GM21381 (cell line): ENCODE data around the gene PDS5B.

Experiments used
- ATAC-seq: cut with Tn5 transposase; IDR thresholded peaks from one replicate; pipeline ENCODE4 v1.9.1; 2021; ENCODE audit warnings: mild to moderate bottlenecking, moderate library complexity; ENCODE audit not compliant: unreplicated experiment

Gene PDS5B

GRCh38 chr13:32587811-32588170, 1.5 kb downstream of the PDS5B start:
- ATAC-seq = no peak

DNA sequence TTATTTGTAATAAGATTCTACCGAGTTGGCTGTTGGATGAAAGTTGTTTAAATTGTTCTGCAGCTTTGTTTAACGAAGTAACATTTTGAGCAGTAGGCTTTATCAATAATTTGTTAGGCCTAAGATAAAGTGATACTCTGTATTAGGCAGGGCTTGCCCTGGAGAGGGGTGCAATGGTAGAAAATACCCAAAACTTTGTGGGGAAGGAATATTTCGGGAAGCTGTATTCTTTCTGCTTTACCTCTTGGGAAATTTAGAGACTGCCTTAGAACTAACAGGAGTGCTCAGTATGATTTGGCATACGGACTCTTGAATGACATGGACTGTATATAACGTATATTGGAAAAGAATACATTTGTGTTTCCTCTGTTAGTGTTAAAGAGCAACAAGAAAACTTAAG, 2.5 kb downstream of the PDS5B start:
- ATAC-seq = no peak

GRCh38 chr13:32589471-32589870, 3.2 kb downstream of the PDS5B start:
- no peak for ATAC-seq

- ATAC-seq = no peak
Observed at GRCh38 chr13:32590266-32590665, 4.0 kb downstream of the PDS5B start.

- no peak for ATAC-seq
Observed at GRCh38 chr13:32592082-32592481, 5.8 kb downstream of the PDS5B start.

DNA sequence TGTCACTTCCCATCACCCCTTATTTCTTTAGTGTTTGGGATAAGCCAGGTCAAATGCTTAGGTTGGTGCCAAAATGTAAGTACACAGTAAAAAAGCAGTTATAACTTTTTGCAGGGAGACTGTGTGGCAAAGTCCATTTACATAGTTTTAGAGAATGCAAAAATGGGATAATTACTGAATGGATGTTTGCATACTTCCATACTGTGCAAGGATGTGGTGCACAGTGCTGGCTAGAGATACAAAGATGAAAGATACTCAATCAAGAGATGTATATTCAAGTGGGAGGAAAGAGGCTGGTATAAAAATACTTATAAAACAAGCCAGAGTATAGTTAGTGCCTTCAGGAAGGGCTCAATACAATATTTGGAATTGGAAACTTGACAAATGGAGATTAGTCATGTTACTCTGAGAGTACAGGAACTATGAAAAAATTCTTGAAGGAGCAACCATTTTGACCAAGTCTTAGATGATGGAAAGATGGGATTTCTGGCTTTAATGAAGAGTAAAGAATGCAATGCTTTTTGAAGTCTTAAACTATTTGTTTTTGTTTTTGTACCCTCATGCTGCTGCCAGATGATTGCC, 8.0 kb downstream of the PDS5B start:
- no peak for ATAC-seq

DNA sequence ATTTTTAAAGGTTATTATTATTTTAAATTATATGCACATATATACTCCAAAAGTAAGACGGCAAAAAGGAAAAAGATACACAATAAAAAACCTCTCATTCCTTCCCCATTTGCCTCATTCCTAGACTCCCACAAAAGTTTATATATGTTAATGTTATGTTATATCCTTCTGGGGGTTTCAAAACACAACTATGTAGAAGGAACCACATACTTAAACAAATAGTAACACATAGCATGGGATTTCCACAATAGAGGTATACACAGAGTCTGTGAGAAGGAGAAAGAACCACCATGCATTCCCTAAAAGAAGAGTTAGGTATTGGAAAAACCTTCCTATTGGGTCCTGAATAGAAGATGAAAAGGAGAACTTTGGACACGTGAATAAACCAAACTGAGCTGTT, 9.1 kb downstream of the PDS5B start:
- ATAC-seq = no peak

DNA sequence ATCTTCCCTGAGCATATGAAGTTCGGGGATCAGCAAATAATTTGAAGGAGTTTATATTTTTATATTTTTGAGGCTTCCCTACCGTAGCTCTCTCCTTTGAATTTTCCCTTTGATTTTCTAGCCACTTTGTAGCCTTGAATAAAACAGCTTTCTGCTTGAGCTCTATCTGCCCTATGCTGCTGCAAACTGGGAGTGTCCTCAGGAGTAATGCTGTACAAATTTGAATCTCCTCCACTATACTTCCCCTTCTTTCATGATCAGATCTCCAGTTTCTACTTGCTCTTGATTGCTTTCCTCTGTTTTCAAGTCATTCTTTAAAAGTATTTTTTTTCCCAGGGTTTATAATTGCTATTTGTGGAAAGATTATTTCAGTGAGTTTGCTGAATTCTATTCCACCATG, 14.6 kb downstream of the PDS5B start:
- ATAC-seq = no peak

DNA sequence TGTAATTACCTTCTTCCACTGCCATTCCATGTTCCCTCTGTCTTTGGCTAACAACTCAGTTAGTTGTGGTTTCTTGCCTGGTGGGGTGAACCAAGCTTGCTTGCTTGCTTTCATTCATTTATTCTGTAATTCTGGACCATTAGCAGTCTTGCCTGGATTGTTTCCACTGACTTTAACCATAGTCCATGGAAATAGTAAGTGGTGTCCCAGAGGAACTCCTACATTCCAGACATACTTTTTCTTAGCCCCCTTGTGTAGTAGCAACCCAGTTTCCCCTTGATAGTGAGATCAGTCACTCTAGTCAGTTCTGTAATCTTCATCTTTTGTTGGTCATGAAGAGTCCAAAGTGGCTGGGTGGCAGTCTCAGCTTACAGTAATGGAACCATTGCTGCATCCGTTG, 23.2 kb downstream of the PDS5B start:
- no peak for ATAC-seq

DNA sequence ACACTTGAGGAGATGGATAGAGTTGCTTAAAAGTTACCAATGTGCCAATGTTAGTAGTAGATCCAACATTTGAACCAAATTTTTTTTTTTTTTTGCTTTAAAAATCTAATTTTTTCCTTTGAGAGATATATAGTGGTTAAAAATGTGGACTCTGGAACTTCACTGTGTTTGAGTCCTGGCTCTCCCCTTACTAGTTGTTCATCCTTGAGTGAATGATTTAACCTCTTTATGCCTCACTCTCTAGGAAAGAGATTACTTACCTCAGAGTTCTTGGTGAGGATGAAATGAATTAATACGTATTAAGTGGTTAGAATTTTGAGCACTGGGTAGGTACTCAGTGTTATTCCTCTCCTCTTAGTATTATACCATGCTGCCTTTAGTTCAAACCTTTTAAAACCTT, 24.3 kb downstream of the PDS5B start:
- ATAC-seq = no peak

- no peak for ATAC-seq
Observed at GRCh38 chr13:32610977-32611376, 24.7 kb downstream of the PDS5B start.

GRCh38 chr13:32616883-32617511, 30.7 kb downstream of the PDS5B start:
- no peak for ATAC-seq

GRCh38 chr13:32622827-32623226, 36.6 kb downstream of the PDS5B start:
- ATAC-seq = no peak

DNA sequence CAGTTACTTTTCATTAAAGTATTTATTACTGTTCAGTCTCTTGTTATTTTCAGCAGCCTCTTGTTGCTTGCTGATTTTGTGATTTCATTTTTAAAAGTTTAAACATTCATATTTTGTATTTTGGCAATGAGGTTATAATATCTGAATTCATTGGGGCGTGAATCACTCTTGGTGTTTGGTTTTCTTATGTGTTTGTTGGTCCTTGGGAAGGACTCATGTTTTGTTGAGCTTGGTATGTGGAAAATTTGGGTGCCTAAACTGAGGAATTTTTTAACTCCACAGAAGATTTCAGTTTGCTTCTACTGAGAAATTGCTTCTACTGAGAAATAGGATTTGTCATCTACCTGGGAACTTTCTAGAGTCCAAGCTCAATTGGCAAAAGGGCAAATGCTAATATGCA, 38.2 kb downstream of the PDS5B start:
- no peak for ATAC-seq

- no peak for ATAC-seq
Observed at GRCh38 chr13:32627793-32628192, 41.5 kb downstream of the PDS5B start.

DNA sequence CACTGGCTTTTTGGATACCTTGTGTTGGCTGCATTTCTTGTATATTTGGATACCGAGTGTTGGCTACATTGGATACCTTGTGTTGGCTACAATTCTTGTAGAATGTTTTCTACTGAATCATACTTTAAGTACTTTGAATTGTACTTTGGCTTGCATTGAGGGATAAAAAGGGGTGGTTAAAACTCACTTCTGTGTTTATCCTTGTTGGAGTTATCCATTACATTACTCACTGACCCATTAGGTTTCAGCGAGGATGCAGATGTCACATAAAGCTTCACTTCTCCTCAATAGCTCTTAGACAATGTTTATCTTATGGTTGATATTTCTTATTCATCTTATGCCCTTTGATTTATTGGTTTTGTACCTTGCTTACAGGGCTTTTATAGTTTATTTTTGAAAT, 43.1 kb downstream of the PDS5B start:
- no peak for ATAC-seq

DNA sequence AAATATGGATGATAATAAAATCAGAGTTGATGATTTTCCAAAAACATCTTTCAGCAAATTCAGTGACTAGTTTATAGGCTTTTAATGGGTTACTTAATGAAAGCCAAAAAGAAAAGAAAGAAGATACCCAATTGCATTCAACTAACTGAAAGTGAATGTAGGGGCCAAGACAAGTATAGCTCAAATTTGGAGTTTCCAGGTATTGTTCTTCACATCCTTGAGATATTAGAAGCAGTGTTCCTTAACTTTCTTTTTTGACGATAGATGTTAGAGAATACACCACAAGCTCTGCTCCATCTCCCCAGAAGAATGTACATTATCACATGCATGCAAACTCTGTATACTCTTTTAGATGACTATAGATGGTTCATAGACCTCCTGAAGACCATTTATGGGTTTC, 43.6 kb downstream of the PDS5B start:
- ATAC-seq = no peak

DNA sequence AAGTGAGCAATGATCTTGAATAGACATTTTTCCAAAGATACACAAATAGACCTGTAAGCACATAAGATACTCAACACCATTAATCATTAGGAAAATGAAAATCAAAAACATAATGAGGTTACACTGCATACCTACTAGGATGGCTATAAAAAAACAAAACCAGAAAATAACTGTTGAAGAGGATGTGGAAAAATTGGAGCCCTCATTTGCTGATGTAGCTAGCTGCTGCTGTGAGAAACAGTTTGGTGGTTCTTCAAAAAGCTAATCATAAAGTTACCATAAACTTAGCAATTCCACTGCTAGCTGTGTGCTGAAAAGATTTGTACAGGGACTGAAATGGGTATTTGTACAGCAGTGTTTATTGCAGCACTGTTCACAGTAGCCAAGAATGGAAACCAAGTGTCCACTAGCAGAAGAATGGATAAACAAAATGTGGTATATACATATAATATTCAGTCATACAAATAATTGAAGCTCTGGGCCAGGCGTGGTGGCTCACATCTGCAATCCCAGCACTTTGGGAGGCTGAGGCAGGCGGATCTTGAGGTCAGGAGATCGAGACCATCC, 46.2 kb downstream of the PDS5B start:
- ATAC-seq = no peak

GRCh38 chr13:32636711-32637110, 50.5 kb downstream of the PDS5B start:
- no peak for ATAC-seq

DNA sequence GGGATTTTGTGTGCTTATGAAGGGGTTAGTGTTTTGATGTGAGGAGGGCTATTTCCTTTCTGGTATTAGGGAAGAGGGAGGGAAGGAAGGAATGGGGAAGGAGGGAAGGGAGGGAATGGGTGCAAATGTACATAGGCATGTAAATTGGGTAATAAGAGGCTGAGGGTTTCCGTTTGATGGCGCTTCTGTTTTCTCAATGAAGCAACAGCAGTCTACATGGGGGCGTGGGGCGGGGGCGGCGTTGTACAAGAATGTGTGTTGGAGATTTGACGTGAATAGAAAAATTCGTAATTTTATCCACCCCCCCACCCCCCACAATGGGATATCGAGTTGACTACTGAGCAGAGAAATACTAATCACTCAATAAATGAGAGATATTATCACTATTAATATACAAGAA, 52.5 kb downstream of the PDS5B start:
- no peak for ATAC-seq

DNA sequence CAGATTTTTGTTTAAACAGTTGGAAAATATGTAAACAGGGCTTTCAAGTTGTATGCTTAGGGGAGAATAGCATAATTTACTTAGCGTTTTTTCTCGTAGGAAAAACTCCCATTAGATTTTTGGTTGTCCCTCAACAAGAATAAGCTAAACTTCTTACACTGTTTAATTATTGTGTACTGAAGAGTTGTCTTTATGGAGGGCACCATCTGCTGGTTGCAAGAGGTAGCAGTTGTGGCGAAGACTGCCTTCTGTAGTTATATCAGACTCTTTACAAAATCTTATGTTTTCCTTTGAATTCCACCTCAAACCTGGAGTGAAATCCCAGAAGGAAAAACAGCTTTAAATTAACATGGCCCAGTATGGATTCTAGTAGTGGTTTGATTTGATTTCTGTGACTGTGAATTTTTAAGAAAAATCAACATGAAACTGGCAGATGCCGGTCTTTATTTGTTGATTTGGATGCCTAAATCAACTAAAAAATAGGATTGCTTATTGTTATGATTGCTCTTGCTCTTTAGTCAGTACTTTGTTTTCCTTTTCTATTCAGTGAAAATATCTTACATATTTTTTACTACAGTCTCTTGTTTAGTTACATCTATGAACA, 53.4 kb downstream of the PDS5B start:
- no peak for ATAC-seq

GRCh38 chr13:32642316-32642715, 56.1 kb downstream of the PDS5B start:
- ATAC-seq = no peak

GRCh38 chr13:32642858-32643257, 56.6 kb downstream of the PDS5B start:
- ATAC-seq = no peak
